WERI-Rb-1 (cell line): ENCODE results near the gene HSPB6.

ENCODE experiments used
- DNase-seq: peaks from one replicate; pipeline ENCODE4 v3.0.0-alpha.2; 2020
- H3K27ac ChIP-seq: fragments of 250-450 bp; sonication (Bioruptor Pico); 2 replicates; pipeline ENCODE4 v1.5.1; 2020; ENCODE audit warnings: mild to moderate bottlenecking, moderate library complexity
- H3K27me3 ChIP-seq: fragments of 250-450 bp; sonication (Bioruptor Pico); 2 replicates; pipeline ENCODE4 v1.5.1; 2021; ENCODE audit warnings: mild to moderate bottlenecking, low read depth, moderate library complexity; ENCODE audit not compliant: insufficient read depth, severe bottlenecking
- H3K36me3 ChIP-seq: fragments of 250-450 bp; sonication (Bioruptor Pico); 2 replicates; pipeline ENCODE4 v1.5.1; 2020; ENCODE audit warnings: mild to moderate bottlenecking, moderate library complexity
- H3K4me3 ChIP-seq: 2 replicates; pipeline ENCODE4 v1.5.1; 2011; ENCODE audit warnings: low read depth, mild to moderate bottlenecking, control low read depth, low read length
- H3K9me3 ChIP-seq: fragments of 250-450 bp; sonication (Bioruptor Pico); 2 replicates; pipeline ENCODE4 v1.5.1; 2021; ENCODE audit warnings: mild to moderate bottlenecking, moderate library complexity; ENCODE audit not compliant: severe bottlenecking
- CTCF ChIP-seq: IDR thresholded peaks from 2 replicates; pipeline ENCODE4 v1.5.1; 2011; ENCODE audit warnings: low read depth, mild to moderate bottlenecking, control low read depth, inconsistent platforms, low read length

Gene HSPB6

GRCh38 chr19:35787227-35787799 is 30.5 kb upstream of the HSPB6 start:
- Histone ChIP-seq H3K36me3 (peaks cover 38% of the 10 kb centered on the region), H3K9me3 (no peaks in the 10 kb centered on the region), H3K27me3 (no peaks in the 10 kb centered on the region), H3K27ac (peak overlapping the region; percentile 53), H3K4me3 (no peak overlapping the region)
- TF ChIP-seq CTCF: no peak
- no peak for DNase-seq

- peak overlapping the region; percentile 58 for H3K27ac ChIP-seq
- no peak overlapping the region for H3K4me3 ChIP-seq
- peaks cover 44% of the 10 kb centered on the region for H3K36me3 ChIP-seq
- peak; percentile 87 for DNase-seq
- no peaks in the 10 kb centered on the region for H3K9me3 ChIP-seq
- no peak for TF ChIP-seq CTCF
- no peaks in the 10 kb centered on the region for H3K27me3 ChIP-seq
Measured at GRCh38 chr19:35786299-35787160, 29.7 kb upstream of the HSPB6 start.

GRCh38 chr19:35785339-35785627 is 28.5 kb upstream of the HSPB6 start:
- Histone ChIP-seq H3K9me3 (no peaks in the 10 kb centered on the region), H3K27ac (no peak overlapping the region), H3K4me3 (no peak overlapping the region), H3K36me3 (peaks cover 51% of the 10 kb centered on the region), H3K27me3 (no peaks in the 10 kb centered on the region)
- DNase-seq: no peak
- TF ChIP-seq CTCF: no peak

GRCh38 chr19:35784503-35785338 is 27.9 kb upstream of the HSPB6 start:
- DNase-seq: no peak
- H3K9me3 ChIP-seq: no peaks in the 10 kb centered on the region
- peaks cover 57% of the 10 kb centered on the region for H3K36me3 ChIP-seq
- no peak overlapping the region for H3K4me3 ChIP-seq
- H3K27me3 ChIP-seq: no peaks in the 10 kb centered on the region
- TF ChIP-seq CTCF: no peak
- no peak overlapping the region for H3K27ac ChIP-seq

GRCh38 chr19:35783469-35784434 is 26.9 kb upstream of the HSPB6 start:
- Histone ChIP-seq H3K9me3 (no peaks in the 10 kb centered on the region), H3K4me3 (no peak overlapping the region), H3K36me3 (peaks cover 63% of the 10 kb centered on the region), H3K27ac (no peak overlapping the region), H3K27me3 (no peaks in the 10 kb centered on the region)
- DNase-seq: no peak
- no peak for TF ChIP-seq CTCF
